NCI-H524 (cell line): ENCODE measurements around the gene MATR3.
"Not testable (repeated sequence)": the region's sequence is repeated elsewhere in the genome, so short reads cannot be mapped to it uniquely, and the experiment has no call there.

Source experiments
- DNase-seq, 2 experiments: peaks; one replicate each; lab custom pipeline; 2025; lab: John Stamatoyannopoulos, UW

MATR3 gene

GRCh38 chr5:139293507-139294373, at the start of gene MATR3:
Gene MATR3, plus strand, starts transcription at chr5:139293740. Its CDS starts 13,676 bp downstream, at chr5:139307416.
- peak; percentile 90 to 95 for DNase-seq

- no peak for DNase-seq
These were observed 47.8 kb upstream of the MATR3 start for GRCh38 chr5:139245637-139246339.

GRCh38 chr5:139246394-139246793, 47.1 kb upstream of the MATR3 start:
- no peak for DNase-seq

GRCh38 chr5:139248826-139249453, 44.6 kb upstream of the MATR3 start:
- no peak for DNase-seq

- no peak for DNase-seq
These were observed 42.3 kb upstream of the MATR3 start for GRCh38 chr5:139251281-139251687.

GRCh38 chr5:139251695-139252288, 41.7 kb upstream of the MATR3 start:
- no peak for DNase-seq

- no peak for DNase-seq
These were observed 40.4 kb upstream of the MATR3 start for GRCh38 chr5:139253115-139253514.

- no peak for DNase-seq
These were observed 36.7 kb upstream of the MATR3 start for GRCh38 chr5:139256820-139257219.

- DNase-seq, result no peak
These were observed 31.3 kb upstream of the MATR3 start for GRCh38 chr5:139262059-139262741.

- peak; percentile 89 to 94 for DNase-seq
These were observed 30.6 kb upstream of the MATR3 start for GRCh38 chr5:139262742-139263445.

- DNase-seq, result no peak
These were observed 30.0 kb upstream of the MATR3 start for GRCh38 chr5:139263536-139263935.

- no peak for DNase-seq
These were observed 29.6 kb upstream of the MATR3 start for GRCh38 chr5:139263946-139264345.

- no peak for DNase-seq
These were observed 28.5 kb upstream of the MATR3 start for GRCh38 chr5:139265001-139265400.

GRCh38 chr5:139266236-139266635, 27.3 kb upstream of the MATR3 start:
- no peak for DNase-seq

- no peak for DNase-seq
These were observed 26.1 kb upstream of the MATR3 start for GRCh38 chr5:139267481-139267880.

GRCh38 chr5:139268364-139269202, 25.0 kb upstream of the MATR3 start:
- no peak for DNase-seq

- DNase-seq, result not testable (repeated sequence)
These were observed 22.8 kb upstream of the MATR3 start for GRCh38 chr5:139270718-139271117.

GRCh38 chr5:139271201-139272027, 22.1 kb upstream of the MATR3 start:
- DNase-seq, result no peak
